Measurements from ENCODE around the gene NCKAP5L. TPM values are rescaled to one million over a fixed set of nuclear protein-coding genes. Genes with fewer than 3 reads are reported as not detected.
A peak's percentile ranks its signal among the peaks of the same experiment; 100 is the strongest.

NCKAP5L gene
- total and polyA plus RNA-seq, 2 donors (not counting 3 experiments of a cell fraction or from before 2014, with no cell fraction given): 17.4 to 46.1 TPM

- H3K79me2 ChIP-seq (ENCODE audit: control insufficient read depth, insufficient read depth, low read length): no peaks in the 10 kb centered on the region
- TF ChIP-seq CTCF (IDR thresholded peaks at IDR 0.05; ENCODE audit: extremely low read depth in 1 of 2, insufficient read depth in 1 of 2, low read depth in 1 of 2, low read length in 2 of 2) (no peak), JUN (IDR thresholded peaks at IDR 0.05; ENCODE audit: borderline replicate concordance, insufficient read depth, insufficient read length, low read depth) (peak; percentile 24), GATA2 (IDR thresholded peaks at IDR 0.05; ENCODE audit: insufficient read depth, insufficient read length, low read depth, low read length) (no peak)
- dilution Hi-C loops (cut with MboI; ENCODE audit: extremely low pct_ligation_motif_present, low sequenced_read_pairs) (no loop called here), intact Hi-C loops (cut with micrococcal nuclease) (loop anchor here (1.0 kb wide), 2 partner anchors 36 to 43 kb away; partner anchors contain the start of gene NCKAP5L)
- ChIA-PET CTCF (interaction anchor here (0.8 to 2.0 kb wide), 4 partner anchors 41 to 286 kb away, joined by 4 to 8 read pairs (median 5); partner anchors contain the start of gene NCKAP5L), POLR2A (interaction anchor here (0.7 kb wide), 1 partner anchor 43 kb away, joined by 3 read pairs; the partner anchor contains the start of gene TMBIM6)
- peak overlapping the region; percentile 92 for H3K27ac ChIP-seq (ENCODE audit: insufficient read depth, low read depth, low read length)
- H2AFZ ChIP-seq (ENCODE audit: low read depth, low read length): no peak overlapping the region
- BruUV-seq (replicated peaks): no TSS peak
- no peak overlapping the region for H3K4me3 ChIP-seq (replicated peaks in 1 of 3; ENCODE audit: insufficient read depth in 1 of 3, low read depth in 1 of 3, low read length in 3 of 3)
- H3K4me2 ChIP-seq (ENCODE audit: insufficient read depth, low read length): peak overlapping the region; percentile 47
- no peaks in the 10 kb centered on the region for H4K20me1 ChIP-seq (replicated peaks; ENCODE audit: control insufficient read depth, extremely low read depth, insufficient read depth, low read length)
- H3K4me1 ChIP-seq (ENCODE audit: control insufficient read depth, extremely low read depth, insufficient read depth, low read length): peaks cover 29% of the 10 kb centered on the region
- peaks cover 0 to 1% of the 10 kb centered on the region in 2 experiments for H3K27me3 ChIP-seq (ENCODE audit: control insufficient read depth in 2 of 2, insufficient read depth in 2 of 2, low read length in 2 of 2)
- no peaks in the 10 kb centered on the region for H3K9me3 ChIP-seq (replicated peaks; ENCODE audit: control insufficient read depth, insufficient read depth, low read length)
- no peaks in the 10 kb centered on the region for H3K9me1 ChIP-seq (replicated peaks; ENCODE audit: control insufficient read depth, extremely low read depth, insufficient read depth, low read length)
- no peaks in the 10 kb centered on the region for H3K36me3 ChIP-seq (ENCODE audit: control insufficient read depth in 2 of 2, extremely low read depth in 1 of 2, insufficient read depth in 2 of 2, low read length in 2 of 2)
- DNase-seq (ENCODE audit: low read depth, low spot score): peak; percentile 46
- peak overlapping the region; percentile 58 for H3K9ac ChIP-seq (replicated peaks; ENCODE audit: extremely low read depth, insufficient read depth, low read length)
- FAIRE-seq: peak; percentile 4
These were observed 43.3 kb downstream of the NCKAP5L start for GRCh38 chr12:49784756-49785409.
